ENCODE data around the gene CACNG3.
"Not testable (repeated sequence)": the region's sequence is repeated elsewhere in the genome, so short reads cannot be mapped to it uniquely, and the experiment has no call there.

Gene CACNG3

DNA sequence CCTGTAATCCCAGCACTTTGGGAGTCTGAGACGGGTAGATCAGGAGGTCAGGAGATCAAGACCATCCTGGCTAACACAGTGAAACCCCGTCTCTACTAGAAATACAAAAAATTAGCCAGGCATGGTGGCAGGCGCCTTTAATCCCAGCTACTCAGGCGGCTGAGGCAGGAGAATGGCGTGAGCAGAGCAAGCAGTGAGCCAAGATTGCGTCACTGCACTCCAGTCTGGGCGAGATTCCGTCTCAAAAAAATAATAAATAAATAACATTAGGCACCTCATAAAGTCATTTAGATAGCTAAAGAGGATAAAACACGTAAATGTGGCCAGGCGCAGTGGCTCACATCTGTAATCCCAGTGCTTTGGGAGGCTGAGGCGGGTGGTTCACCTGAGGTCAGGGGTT is 87.7 kb downstream of the CACNG3 start:
- not testable (repeated sequence) for DNase-seq

DNA sequence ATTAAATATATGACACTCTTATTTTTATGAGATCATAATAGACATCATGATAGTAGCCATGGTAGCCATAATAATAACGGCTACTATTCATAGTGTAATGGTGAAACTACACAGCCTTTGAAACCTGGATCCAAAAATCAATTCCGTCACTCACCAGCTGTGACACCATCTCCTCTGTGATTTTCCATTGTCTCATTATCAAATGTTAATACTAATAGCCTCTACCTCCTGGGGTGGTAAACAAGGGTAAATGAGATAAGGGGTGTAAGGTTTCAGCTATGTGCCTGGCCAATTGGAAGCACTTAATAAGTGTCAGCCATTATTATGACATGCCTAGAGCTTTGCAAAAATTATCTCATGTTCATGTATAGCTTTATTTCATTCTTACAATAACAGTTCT is 88.6 kb downstream of the CACNG3 start:
- DNase-seq, result no peak

- no peak for DNase-seq
Measured at GRCh38 chr16:24345704-24346103, 89.6 kb downstream of the CACNG3 start.

DNA sequence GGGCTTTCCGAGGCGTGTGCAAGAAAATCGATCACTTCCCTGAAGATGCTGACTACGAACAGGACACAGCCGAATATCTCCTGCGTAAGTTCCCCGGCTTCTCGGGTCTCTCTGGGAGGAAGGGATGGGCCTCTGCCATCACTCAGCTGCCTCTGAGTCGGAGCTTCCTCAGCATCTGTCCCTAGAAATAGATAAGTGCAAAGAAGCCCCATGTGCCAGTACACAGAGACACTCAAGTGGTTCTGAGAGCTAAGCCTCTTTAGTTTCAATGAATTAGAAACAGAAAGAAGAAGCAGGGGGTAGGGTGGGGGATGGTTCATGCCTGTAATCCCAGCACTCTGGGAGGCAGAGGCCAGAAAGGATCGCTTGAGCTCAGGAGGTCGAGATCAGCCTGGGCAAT is 90.6 kb downstream of the CACNG3 start:
- DNase-seq, result no peak

GRCh38 chr16:24347556-24347955 is 91.4 kb downstream of the CACNG3 start:
- DNase-seq, result no peak

GRCh38 chr16:24348545-24349290 is 92.6 kb downstream of the CACNG3 start:
- no peak for DNase-seq

DNA sequence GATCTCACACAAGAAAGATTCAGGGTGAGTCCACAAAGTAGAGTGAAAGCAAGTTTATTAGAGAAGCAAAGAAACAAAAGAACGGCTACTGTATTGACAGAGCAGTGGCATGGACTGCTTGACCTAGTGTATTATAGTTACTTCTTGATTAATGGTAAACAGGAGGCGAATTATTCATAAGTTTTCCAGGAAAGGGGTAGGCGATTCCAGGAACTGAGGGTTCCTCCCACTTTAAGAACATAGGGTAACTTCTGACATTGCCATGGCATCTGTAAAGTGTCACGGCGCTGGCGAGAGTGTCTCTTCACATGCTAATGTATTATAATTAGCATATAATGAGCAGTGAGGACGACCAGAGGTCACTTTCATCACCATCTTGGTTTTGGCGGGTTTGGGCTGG is 93.2 kb downstream of the CACNG3 start:
- DNase-seq, result no peak

- DNase-seq, result no peak
Measured at GRCh38 chr16:24352746-24353145, 96.6 kb downstream of the CACNG3 start.

GRCh38 chr16:24353622-24354021 is 97.5 kb downstream of the CACNG3 start:
- no peak for DNase-seq

DNA sequence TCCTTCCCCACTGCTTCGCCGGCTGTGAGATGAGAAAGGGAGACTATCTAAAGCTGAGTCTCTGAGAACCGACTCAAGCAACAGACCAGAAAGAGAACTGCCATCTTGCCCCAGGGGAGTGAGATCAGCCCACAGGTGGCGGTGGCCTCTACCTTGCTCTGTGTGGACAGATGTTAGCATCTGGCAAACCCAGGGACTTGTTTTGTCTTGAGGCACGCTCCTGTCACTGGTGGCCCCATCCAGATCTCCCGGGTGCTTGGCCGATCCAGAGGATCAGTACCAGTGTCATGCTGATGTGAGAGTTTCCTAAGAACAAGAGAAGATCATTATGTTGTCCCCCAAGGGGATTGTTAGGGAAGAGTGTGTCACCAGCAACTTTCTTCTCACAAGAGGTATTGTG is 101.4 kb downstream of the CACNG3 start:
- DNase-seq, result no peak

DNA sequence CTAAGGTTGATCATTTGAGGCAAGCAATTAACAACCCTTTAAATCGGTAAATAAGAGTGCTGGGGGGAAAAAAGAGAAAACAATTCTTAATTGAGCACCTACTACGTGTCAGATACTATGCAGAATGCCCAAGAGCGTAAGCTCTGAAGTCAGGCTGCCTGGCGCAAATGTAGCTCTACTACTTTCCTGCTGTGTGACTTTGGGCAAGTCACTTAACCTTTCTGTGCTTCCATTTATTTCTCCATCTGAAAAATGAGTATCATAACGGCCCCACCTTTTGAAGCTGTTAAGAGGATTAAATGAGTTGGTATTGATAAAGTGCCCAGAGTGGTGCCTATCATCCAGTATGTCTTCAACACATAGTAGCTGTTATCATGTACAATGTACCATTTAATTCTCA is 102.0 kb downstream of the CACNG3 start:
- DNase-seq, result no peak

- no peak for DNase-seq
Measured at GRCh38 chr16:24359490-24359889, 103.4 kb downstream of the CACNG3 start.

- no peak for DNase-seq
Measured at GRCh38 chr16:24360936-24361335, 104.8 kb downstream of the CACNG3 start.

DNA sequence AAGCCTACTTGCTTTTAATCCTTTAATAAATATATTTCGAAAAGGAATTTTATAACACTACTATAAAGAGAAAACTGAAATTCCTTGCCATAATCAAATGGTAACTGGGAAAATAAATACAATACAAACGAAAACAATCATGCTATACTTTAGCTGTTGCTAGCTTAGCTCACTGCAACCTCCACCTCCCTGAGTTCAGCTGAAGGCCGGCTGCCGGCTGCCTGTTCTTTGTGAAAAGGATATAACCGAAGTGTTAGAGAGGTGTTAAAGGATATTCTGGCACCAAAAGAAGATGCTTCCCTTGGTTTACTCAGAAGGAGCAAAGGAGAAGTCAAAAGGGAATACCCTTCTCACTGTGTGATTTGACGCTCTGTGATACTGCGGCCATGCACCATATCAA is 108.5 kb downstream of the CACNG3 start:
- DNase-seq, result no peak

DNA sequence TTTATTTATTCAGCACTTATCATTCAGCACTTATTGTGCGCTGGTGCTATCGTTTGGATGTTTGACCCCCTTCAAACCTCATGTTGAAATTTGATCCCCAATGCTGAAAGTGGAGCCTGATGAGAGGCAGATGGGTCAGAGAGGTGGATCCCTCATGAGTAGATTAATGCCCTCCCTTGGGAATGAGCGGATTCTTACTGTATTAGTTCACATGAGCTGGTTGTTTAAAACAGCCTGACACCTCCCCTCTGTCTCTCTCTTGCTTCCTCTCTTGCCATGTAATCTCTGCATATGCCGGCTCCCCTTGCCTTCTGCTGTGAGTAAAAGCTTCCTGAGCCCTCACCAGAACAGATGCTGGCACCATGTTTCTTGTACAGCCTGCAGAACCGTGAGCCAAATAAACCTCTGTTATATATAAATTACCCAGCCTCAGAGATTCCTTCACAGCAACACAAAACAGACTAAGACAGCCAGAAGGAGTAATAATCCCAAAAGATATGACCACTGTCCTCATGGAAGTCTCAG is 111.1 kb downstream of the CACNG3 start:
- no peak for DNase-seq

DNA sequence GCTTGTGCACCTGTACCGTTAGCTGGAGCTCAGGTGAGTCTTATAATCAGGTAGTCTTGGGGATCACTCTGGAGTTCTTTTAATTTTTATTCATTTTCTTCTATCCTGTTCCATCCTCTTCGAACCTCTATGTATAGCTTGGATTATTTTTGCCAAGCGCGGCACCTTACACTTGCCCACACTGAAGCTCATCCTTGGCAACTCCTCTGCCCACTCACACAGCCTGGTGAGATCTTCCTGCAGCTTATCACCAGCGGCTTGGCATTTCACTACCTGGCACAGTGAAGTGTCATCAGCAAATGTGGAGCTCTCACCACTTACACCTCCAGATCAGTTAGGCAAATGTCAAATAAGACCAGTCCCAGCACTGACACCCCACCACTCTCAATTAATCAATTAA is 116.7 kb downstream of the CACNG3 start:
- DNase-seq, result no peak

GRCh38 chr16:24378999-24379398 is 122.9 kb downstream of the CACNG3 start:
- no peak for DNase-seq

DNA sequence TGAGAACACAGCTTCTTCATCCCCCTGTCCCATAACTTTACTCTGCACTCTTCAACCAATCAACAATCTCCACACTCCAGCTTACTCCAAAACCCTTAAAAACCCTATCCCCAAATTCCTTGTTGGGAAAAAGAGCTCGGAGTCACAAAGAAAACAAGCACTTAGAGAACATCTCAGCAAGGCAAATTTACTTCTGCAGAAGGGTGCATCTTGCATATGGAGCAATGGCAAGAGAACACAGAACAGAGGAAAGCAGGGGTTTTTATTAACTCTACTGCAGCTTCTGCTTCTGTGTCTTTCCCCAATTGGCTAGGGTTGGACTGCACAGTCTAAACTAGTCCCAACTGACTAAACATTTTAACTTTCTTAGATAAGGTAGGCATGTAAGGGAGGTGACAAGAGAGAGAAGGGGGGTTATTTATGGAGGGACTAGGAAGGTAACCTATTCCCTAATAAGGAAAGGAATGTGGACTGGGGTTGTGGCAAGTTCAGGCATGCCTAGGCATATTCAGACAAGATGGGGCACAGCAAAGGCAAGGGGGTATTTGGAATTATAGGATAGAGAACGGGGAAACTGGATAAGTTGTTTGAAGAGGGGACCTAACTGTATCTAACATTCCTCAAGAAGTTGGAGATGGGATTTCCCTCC is 125.5 kb downstream of the CACNG3 start:
- no peak for DNase-seq

DNA sequence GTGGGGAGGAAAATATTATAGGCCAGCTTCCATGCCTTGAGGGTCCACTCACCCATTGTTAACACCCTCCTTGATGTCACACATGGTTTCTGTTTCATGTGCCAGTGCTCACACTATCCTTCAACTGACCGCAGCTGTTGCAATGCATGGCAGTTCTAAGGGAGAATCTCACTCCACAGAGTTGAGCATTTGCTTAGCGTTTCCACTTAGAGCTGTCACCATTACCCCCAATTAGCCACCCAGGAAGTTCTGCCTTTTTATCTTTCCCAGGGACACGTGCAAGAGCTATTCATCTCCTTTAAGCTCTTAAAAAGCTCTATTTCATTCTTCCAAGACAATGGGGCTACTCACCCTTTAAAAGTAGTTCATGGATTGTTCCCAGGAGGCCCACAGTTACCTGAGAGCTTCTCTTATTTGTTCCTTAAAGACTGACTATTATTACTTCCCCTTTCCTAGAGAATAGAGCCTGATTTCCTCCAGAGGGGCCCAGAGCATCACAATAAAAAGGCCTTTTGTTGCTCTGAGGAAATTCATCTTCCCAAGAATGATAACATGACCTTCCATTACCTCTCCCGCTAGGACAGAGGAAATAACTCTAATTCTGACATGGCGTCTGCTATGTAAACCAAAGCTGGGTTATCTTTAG is 126.8 kb downstream of the CACNG3 start:
- no peak for DNase-seq

DNA sequence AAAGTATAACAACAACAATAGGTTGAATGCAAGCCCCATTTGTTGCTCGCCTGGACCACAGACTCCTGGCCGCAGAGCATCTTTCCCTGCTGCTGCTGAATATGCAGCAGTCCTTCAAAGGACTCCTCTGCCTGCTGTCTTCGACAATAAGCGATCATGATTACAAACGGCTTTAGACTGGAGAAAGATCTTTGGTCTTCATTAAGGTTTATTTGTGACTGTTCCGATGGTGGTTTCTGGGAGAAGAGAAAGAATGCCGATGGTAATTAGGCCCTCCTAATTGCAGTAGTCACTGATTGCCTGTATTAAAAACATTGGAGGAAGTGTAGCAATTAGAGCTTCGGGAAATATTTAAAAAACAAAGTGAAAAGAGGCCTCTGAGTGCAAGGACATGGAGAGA is 138.2 kb downstream of the CACNG3 start:
- no peak for DNase-seq

DNA sequence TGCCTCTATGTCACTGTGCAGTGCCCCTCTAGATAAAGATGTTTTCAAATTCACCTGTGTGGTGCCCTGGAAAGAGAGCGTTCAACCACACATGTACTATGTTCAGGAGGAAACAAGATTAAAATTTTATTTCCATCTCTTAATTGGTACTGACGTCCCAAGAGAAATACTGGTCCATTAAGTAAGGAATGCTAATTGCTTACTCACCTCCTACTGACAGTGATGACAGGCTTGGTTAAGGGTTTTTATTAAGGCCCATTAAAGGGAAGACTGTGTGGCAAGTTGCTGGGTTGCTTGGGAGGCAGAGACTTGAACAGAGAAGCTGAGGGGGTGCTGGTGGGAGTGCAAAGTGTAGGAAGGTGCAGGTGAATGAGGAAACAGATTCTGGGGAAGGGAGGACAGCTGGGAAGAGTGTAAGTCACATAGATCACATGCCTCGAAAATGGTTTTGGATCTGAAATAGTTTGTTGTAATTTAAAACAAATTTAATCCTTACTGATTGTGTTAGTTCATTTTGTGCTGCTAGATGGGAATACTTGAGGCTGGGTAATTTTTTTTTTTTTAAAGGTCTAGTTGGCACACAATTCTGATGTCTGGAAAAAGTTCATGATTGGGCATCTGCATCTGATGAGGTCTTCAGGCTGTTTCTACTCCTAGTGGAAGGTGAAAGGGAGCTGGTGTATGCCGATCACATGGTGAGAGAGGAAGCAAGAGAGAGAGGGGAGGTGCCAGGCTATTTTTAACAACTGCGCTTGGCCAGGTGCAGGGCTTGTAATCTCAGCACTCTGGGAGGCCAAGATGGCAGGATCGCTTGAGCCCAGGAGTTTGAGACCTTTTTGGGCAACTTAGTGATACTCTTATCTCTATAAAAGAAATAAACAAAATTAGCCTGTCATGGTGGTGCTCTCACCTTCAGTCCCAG is 140.5 kb downstream of the CACNG3 start:
- DNase-seq, result no peak

GRCh38 chr16:24409045-24409444 is 152.9 kb downstream of the CACNG3 start:
- no peak for DNase-seq

Data from kidney glomerular epithelial cell (primary cell).